HEK293 (cell line): ENCODE measurements around the gene SIRPA.

Experiments used
- CTCF ChIA-PET: fragments of 350-600 bp; formaldehyde crosslinking; extraction: SDS; loops from one replicate; lab custom pipeline; 2021; ENCODE audit warnings: antibody characterized with exemption; lab: Yijun Ruan, JAX
- POLR2A ChIA-PET: fragments of 300-600 bp; formaldehyde crosslinking; extraction: SDS; loops from one replicate; lab custom pipeline; 2020; ENCODE audit warnings: antibody characterized with exemption, inconsistent platforms; lab: Yijun Ruan, JAX
- H3K27ac ChIP-seq: fragments of 200-500 bp; sonication (Bioruptor generic); 2 replicates; pipeline ENCODE4 v1.5.1; 2014; ENCODE audit warnings: low read depth, low read length, control low read depth, inconsistent platforms; ENCODE audit errors: extremely low read depth
- H3K36me3 ChIP-seq, 2 experiments: fragments of 200-500 bp in 1 of 2; sonication (Bioruptor generic) in 1 of 2; 1 replicate in 1 of 2; 2 replicates in 1 of 2; pipeline ENCODE4 v1.5.1; 2014 to 2017; ENCODE audit warnings: inconsistent platforms in 2 of 2, low read length in 2 of 2; ENCODE audit not compliant: control insufficient read depth in 2 of 2, insufficient read depth in 1 of 2
- H3K4me1 ChIP-seq: fragments of 200-500 bp; sonication (Bioruptor generic); 2 replicates; pipeline ENCODE4 v1.5.1; 2014; ENCODE audit warnings: mild to moderate bottlenecking, low read length, inconsistent platforms; ENCODE audit not compliant: control insufficient read depth, insufficient read depth
- H3K4me3 ChIP-seq: 2 replicates; pipeline ENCODE4 v1.5.1; 2011; ENCODE audit warnings: low read depth, mild to moderate bottlenecking, control low read depth, low read length, moderate library complexity
- H3K9me3 ChIP-seq: fragments of 200-500 bp; sonication (Bioruptor generic); 2 replicates; pipeline ENCODE4 v1.5.1; 2014; ENCODE audit warnings: low read depth, low read length, inconsistent platforms; ENCODE audit not compliant: control insufficient read depth, insufficient read depth
- BCL11B ChIP-seq: fragments of 450-650 bp; formaldehyde crosslinking; IDR thresholded peaks from 2 replicates; pipeline ENCODE4 v1.5.1; 2016; ENCODE audit warnings: low read depth, missing biosample characterization, missing genetic modification characterization
- SP3 ChIP-seq: fragments of 450-650 bp; formaldehyde crosslinking; IDR thresholded peaks from 2 replicates; pipeline ENCODE4 v1.5.1; 2016; ENCODE audit warnings: missing biosample characterization, missing genetic modification characterization
- SP7 ChIP-seq: fragments of 450-650 bp; formaldehyde crosslinking; IDR thresholded peaks from 2 replicates; pipeline ENCODE4 v1.5.1; 2016; ENCODE audit warnings: missing biosample characterization, missing genetic modification characterization
- TCF7L2 ChIP-seq: IDR thresholded peaks from 2 replicates; pipeline ENCODE4 v1.6.1; 2011; ENCODE audit warnings: low read depth, mild to moderate bottlenecking, inconsistent platforms, low read length, moderate library complexity, borderline replicate concordance
- ZBTB1 ChIP-seq: fragments of 450-650 bp; formaldehyde crosslinking; IDR thresholded peaks from 2 replicates; pipeline ENCODE4 v1.5.1; 2016; ENCODE audit warnings: missing biosample characterization, missing genetic modification characterization
- ZBTB10 ChIP-seq: fragments of 450-650 bp; formaldehyde crosslinking; IDR thresholded peaks from 2 replicates; pipeline ENCODE4 v1.5.1; 2016; ENCODE audit warnings: missing biosample characterization, missing genetic modification characterization
- ZIC2 ChIP-seq: fragments of 450-650 bp; formaldehyde crosslinking; IDR thresholded peaks from 2 replicates; pipeline ENCODE4 v1.5.1; 2016; ENCODE audit warnings: missing biosample characterization, missing genetic modification characterization
- ZNF239 ChIP-seq: fragments of 450-650 bp; formaldehyde crosslinking; IDR thresholded peaks from 2 replicates; pipeline ENCODE4 v1.5.1; 2016; ENCODE audit warnings: missing biosample characterization, missing genetic modification characterization
- ZNF280C ChIP-seq: fragments of 450-650 bp; formaldehyde crosslinking; IDR thresholded peaks from 2 replicates; pipeline ENCODE4 v1.5.1; 2016; ENCODE audit warnings: missing biosample characterization, missing genetic modification characterization
- ZNF391 ChIP-seq: fragments of 450-650 bp; formaldehyde crosslinking; IDR thresholded peaks from 2 replicates; pipeline ENCODE4 v1.5.1; 2016; ENCODE audit warnings: low read depth, missing biosample characterization, missing genetic modification characterization, borderline replicate concordance
- ZNF404 ChIP-seq: fragments of 450-650 bp; formaldehyde crosslinking; IDR thresholded peaks from 2 replicates; pipeline ENCODE4 v1.5.1; 2017; ENCODE audit warnings: missing biosample characterization, missing genetic modification characterization
- ZNF449 ChIP-seq: fragments of 450-650 bp; formaldehyde crosslinking; IDR thresholded peaks from 2 replicates; pipeline ENCODE4 v1.5.1; 2017; ENCODE audit warnings: missing biosample characterization, mild to moderate bottlenecking, missing genetic modification characterization, moderate library complexity
- ZNF548 ChIP-seq: fragments of 450-650 bp; formaldehyde crosslinking; IDR thresholded peaks from 2 replicates; pipeline ENCODE4 v1.5.1; 2016; ENCODE audit warnings: missing biosample characterization, missing genetic modification characterization
- ZNF600 ChIP-seq: fragments of 450-650 bp; formaldehyde crosslinking; IDR thresholded peaks from 2 replicates; pipeline ENCODE4 v1.5.1; 2016; ENCODE audit warnings: missing biosample characterization, missing genetic modification characterization
- ZNF621 ChIP-seq: fragments of 450-650 bp; formaldehyde crosslinking; IDR thresholded peaks from 2 replicates; pipeline ENCODE4 v1.5.1; 2017; ENCODE audit warnings: missing biosample characterization, missing genetic modification characterization
- ZNF624 ChIP-seq: fragments of 450-650 bp; formaldehyde crosslinking; IDR thresholded peaks from 2 replicates; pipeline ENCODE4 v1.5.1; 2017; ENCODE audit warnings: missing biosample characterization, missing genetic modification characterization
- ZNF645 ChIP-seq: fragments of 450-650 bp; formaldehyde crosslinking; IDR thresholded peaks from 2 replicates; pipeline ENCODE4; 2016; ENCODE audit warnings: missing biosample characterization, missing genetic modification characterization
- ZNF670 ChIP-seq: fragments of 450-650 bp; formaldehyde crosslinking; IDR thresholded peaks from 2 replicates; pipeline ENCODE4 v1.5.1; 2016; ENCODE audit warnings: missing biosample characterization, missing genetic modification characterization, low read depth
- ZNF776 ChIP-seq: fragments of 450-650 bp; formaldehyde crosslinking; IDR thresholded peaks from 2 replicates; pipeline ENCODE4 v1.5.0; 2017; ENCODE audit warnings: missing biosample characterization, missing genetic modification characterization, borderline replicate concordance
- TF ChIP-seq, protein P1 (sequence below): sonication (generic); formaldehyde crosslinking; IDR thresholded peaks from 2 replicates; pipeline ENCODE4 v1.8.1; 2022; ENCODE audit warnings: mild to moderate bottlenecking, moderate library complexity, missing genetic modification reagents

SIRPA gene

DNA sequence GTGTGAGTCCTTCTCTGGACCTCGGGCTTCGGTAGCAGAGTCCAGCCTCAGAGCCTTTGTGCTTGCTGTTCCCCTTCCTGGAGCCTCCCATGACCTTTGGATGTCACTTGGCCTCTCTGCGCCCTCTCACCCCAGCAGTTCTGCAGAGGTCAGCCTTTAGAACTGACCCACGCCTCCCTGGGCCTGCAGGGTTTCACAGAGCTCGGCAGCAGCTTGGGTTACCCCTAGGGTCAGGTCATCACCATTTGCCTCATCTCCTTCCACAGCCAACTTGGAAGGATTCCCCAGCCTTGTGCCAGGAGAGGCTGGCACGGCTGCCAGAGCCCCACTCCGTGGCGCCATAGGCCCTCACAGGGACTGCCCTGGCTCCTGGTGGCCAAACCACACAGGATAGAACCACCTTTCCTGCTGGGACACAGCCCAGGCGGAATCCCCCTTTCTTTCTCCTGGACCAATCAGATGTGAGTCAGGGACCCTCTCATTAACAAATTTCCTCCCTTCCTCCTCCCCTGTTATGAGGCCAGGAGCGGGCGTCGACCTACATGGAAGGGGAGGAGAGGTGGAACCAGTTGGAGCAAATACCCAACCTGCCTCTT, 13.9 kb upstream of the SIRPA start:
- Histone ChIP-seq H3K4me1 (0 out of 2 replicates have a peak, but pooled peaks cover 5% of the 10 kb centered on the region), H3K9me3 (no peaks in the 10 kb centered on the region), H3K27ac (no peak overlapping the region), H3K4me3 (no peak overlapping the region), H3K36me3 (no peaks in the 10 kb centered on the region)
- TF ChIP-seq ZNF670 (no peak), SP7 (tag by site-specific recombination) (no peak), ZNF449 (tag by site-specific recombination) (no peak), ZNF404 (no peak), ZNF600 (tag by site-specific recombination) (no peak), ZNF548 (no peak), ZBTB1 (no peak), ZNF239 (tag by site-specific recombination) (no peak), ZNF621 (no peak), BCL11B (tag by site-specific recombination) (no peak), ZNF645 (tag by site-specific recombination) (no peak), ZIC2 (tag by site-specific recombination) (no peak), TCF7L2 (no peak), ZNF280C (tag by site-specific recombination) (no peak), ZNF624 (tag by site-specific recombination) (no peak), ZBTB10 (tag by site-specific recombination) (no peak), ZNF391 (tag by site-specific recombination) (no peak), SP3 (no peak), ZNF776 (tag by site-specific recombination) (no peak)
- TF ChIP-seq, protein P1, sequence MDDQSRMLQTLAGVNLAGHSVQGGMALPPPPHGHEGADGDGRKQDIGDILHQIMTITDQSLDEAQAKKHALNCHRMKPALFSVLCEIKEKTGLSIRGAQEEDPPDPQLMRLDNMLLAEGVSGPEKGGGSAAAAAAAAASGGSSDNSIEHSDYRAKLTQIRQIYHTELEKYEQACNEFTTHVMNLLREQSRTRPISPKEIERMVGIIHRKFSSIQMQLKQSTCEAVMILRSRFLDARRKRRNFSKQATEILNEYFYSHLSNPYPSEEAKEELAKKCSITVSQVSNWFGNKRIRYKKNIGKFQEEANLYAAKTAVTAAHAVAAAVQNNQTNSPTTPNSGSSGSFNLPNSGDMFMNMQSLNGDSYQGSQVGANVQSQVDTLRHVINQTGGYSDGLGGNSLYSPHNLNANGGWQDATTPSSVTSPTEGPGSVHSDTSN, result no peak
- POLR2A ChIA-PET, result no interaction called here
- CTCF ChIA-PET, result no interaction called here
